ENCODE results near the gene PTK6. TPM values are rescaled to one million over a fixed set of nuclear protein-coding genes. Genes with fewer than 3 reads are reported as not detected.
A peak's percentile ranks its signal among the peaks of the same experiment; 100 is the strongest.

Gene PTK6
- total RNA-seq, 4 donors from 2014 or later, result 0.11 TPM; not detected in 3

DNA sequence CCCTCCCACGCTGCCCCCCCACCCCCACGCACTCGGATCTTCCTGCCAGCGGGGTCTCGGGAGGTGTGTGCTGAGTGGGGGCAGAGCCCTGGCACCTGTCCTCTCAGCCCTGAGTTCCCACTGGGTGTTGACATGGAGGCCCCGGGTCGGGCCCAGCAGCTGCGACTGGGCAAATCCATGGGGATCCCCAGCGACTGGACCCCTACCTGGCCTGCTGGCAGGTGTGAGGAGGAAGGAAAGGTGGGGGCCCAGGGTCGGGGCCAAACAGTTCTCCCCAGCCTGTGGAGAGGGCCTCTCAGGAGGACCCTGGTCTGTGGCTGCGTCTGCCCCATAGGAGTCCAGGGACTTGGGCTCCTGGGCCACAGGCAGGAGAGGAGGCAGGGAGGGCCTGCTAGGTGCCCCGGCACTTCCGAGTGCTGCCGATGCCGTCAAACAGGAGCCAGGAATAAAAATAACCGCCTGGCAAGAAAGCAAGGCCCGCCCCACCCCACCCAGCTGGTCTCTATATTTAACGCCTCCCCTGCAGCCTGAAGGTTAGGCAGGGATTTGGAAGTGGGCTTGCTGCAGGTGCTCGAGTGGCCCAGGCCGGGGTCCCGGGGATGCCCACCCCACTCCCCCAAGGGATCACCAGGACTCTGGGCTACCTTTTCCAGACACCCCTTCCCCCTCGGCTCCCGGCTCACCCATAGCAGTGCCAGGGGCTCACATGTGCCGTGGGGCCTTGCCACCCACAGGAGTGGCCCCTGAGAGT, 36.9 kb downstream of the PTK6 start:
- intact Hi-C loops (cut with DNase I), result no loop called here
- DNase-seq, result no peak
- Histone ChIP-seq H3K9me3 (no peaks in the 10 kb centered on the region), H3K36me3 (no peaks in the 10 kb centered on the region), H3K4me3 (replicated peaks in 1 of 3) (no peak overlapping the region), H3K27me3 (peaks cover 12% of the 10 kb centered on the region), H3K4me1 (peaks cover 0 to 16% of the 10 kb centered on the region in 2 donors), H3K27ac (no peak overlapping the region)
- TF ChIP-seq, protein P1, sequence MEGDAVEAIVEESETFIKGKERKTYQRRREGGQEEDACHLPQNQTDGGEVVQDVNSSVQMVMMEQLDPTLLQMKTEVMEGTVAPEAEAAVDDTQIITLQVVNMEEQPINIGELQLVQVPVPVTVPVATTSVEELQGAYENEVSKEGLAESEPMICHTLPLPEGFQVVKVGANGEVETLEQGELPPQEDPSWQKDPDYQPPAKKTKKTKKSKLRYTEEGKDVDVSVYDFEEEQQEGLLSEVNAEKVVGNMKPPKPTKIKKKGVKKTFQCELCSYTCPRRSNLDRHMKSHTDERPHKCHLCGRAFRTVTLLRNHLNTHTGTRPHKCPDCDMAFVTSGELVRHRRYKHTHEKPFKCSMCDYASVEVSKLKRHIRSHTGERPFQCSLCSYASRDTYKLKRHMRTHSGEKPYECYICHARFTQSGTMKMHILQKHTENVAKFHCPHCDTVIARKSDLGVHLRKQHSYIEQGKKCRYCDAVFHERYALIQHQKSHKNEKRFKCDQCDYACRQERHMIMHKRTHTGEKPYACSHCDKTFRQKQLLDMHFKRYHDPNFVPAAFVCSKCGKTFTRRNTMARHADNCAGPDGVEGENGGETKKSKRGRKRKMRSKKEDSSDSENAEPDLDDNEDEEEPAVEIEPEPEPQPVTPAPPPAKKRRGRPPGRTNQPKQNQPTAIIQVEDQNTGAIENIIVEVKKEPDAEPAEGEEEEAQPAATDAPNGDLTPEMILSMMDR (IDR thresholded peaks at IDR 0.05), result no peak
- TF ChIP-seq POLR2A (IDR thresholded peaks at IDR 0.05), result no peak
- WGBS, 2 donors, result 65 to 78% methylated on average over 4 to 20 of the region's 24 CpGs

DNA sequence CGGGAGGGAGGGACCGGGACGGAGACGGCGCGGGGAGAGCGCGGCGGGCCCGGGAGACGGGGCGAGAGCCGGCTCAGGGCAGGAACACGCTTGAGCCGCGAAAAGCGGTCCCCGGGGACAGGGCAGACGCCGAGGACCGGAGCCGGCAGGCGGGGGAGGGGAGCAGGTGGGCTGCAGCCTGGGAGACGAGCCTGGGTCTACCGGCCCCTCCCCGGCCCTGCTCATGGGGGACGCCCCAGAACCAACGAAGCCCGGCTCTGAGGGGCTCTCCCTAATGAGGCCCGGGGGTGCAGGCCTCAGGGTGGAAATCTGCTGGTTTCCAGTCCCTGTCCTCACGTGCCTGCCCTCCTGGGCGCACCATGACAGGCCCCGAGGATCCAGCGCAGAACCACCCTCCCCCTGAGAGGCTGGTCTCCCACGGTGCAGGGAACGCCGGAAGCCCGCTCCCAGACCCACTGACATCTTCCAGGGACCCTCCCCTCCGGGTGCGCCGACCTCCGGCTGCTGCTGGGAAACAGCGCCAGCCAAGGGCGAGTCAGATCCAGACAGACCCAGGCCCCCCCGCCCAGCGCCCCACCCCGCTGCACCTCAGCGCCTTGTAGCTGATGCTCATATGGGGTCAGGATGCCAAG, 37.7 kb downstream of the PTK6 start:
- no peak for DNase-seq
- Histone ChIP-seq H3K4me3 (replicated peaks in 1 of 3) (peak overlapping the region in 1 of 3 donors; percentile 17), H3K36me3 (no peaks in the 10 kb centered on the region), H3K4me1 (peaks cover 0 to 16% of the 10 kb centered on the region in 2 donors), H3K27me3 (peaks cover 12% of the 10 kb centered on the region), H3K9me3 (no peaks in the 10 kb centered on the region), H3K27ac (no peak overlapping the region)
- intact Hi-C loops (cut with DNase I), result loop anchor here (5.0 kb wide), 1 partner anchor 473 kb away; no protein-coding TSS in a partner anchor
- no peak for TF ChIP-seq POLR2A (IDR thresholded peaks at IDR 0.05)
- TF ChIP-seq, protein P1 (IDR thresholded peaks at IDR 0.05), result no peak
- 11 to 23% methylated on average over 5 to 13 of the region's 48 CpGs for WGBS, 2 donors

DNA sequence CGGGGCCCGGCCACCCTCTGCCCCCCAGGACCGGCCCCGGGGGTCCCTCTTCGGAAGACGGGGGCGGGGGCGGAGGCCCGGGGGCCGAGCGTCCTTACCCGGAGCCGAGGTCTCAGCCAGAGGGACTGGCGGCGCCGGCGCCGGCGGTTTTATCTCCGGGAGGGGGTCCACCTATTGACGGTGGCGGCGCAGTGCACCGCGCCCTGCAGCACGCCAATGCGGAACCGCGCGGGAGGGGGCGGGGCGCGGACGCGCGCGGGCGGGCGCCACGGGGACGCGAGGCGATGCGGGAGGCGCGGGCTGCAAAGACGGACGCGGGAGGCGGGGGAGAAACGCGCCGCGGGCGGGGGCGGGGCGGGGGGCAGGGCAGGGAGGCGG, 38.2 kb downstream of the PTK6 start, which contains the start of gene EEF1A2:
EEF1A2 (minus strand) TSS at position 124 of the 378 bp plus-strand sequence. CDS start 1,320 bp downstream, outside the sequence.
- no peaks in the 10 kb centered on the region for H3K9me3 ChIP-seq
- peaks cover 12% of the 10 kb centered on the region for H3K27me3 ChIP-seq
- no peak for TF ChIP-seq POLR2A (IDR thresholded peaks at IDR 0.05)
- TF ChIP-seq, protein P1 (IDR thresholded peaks at IDR 0.05), result no peak
- H3K4me3 ChIP-seq (replicated peaks in 1 of 3), result peak within 1 kb of the TSS in 1 of 3 donors; percentile 17
- DNase-seq, result no peak
- no peaks in the 10 kb centered on the region for H3K36me3 ChIP-seq
- H3K4me1 ChIP-seq, result peaks cover 0 to 16% of the 10 kb centered on the region in 2 donors
- intact Hi-C loops (cut with DNase I), result loop anchor here (5.0 kb wide), 1 partner anchor 473 kb away; no protein-coding TSS in a partner anchor
- no peak within 1 kb of the TSS for H3K27ac ChIP-seq
- WGBS, 2 donors, result no CpG with 5 or more reads among the region's 58 CpGs

DNA sequence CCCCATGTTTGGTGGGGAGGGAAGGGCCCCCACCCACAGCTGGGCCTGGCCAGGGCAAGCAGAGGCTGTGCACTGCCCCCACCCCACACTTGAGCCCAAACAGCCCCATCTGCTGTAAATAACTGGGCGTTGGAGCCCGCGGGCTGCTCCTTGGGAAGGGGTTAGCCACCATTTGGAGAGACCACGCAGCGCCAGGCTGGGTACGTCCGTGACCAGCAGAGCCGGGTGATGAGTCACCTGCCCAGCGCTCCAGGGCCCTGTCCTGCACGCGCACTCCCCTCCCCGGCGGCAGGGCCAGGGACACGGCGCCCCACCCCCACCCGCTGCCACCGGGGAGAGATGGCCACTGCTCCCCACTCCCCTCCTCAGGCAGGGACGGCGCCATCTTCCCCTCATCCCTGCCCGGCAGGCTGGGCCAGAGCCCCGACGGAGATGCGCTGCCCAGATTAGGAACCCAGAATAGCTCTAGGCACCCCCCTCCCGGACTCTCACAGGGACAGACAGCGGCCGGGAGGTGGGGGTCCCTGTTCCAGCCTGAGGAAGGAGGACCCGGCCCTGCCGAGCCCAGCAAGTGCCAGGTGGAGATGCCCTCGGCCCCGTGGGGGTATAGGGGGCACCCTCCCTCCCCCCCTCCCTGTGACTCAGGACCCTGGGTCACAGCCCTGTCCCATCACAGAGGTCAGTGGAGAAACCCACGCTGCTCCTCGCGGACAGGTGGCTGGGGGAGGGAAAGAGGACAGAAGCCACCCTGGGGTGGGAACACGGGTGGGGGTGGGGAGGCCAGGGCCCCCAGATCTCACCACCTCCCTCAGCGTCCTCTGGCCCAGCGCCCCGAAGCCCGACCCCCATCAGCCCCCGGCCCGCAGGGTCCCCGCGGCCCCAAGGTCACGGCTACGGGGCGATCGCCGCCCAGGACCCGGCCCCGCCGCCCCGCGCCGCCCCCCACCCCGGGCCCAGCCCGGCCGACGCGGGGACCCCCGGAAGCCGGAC, 38.9 kb downstream of the PTK6 start:
- Histone ChIP-seq H3K4me1 (peaks cover 0 to 16% of the 10 kb centered on the region in 2 donors), H3K27me3 (peaks cover 12% of the 10 kb centered on the region)
- TF ChIP-seq, protein P1 (IDR thresholded peaks at IDR 0.05), result no peak
- TF ChIP-seq POLR2A (IDR thresholded peaks at IDR 0.05), result no peak

More for the DNA sequence above, 38.9 kb downstream of the PTK6 start:
- no peak overlapping the region for H3K27ac ChIP-seq
- H3K9me3 ChIP-seq, result no peaks in the 10 kb centered on the region
- peak; percentile 41 to 44 for DNase-seq
- peak overlapping the region in 1 of 3 donors; percentile 17 for H3K4me3 ChIP-seq (replicated peaks in 1 of 3)
- WGBS, 2 donors, result 7 to 28% methylated on average over 5 to 12 of the region's 60 CpGs
- H3K36me3 ChIP-seq, result no peaks in the 10 kb centered on the region
- intact Hi-C loops (cut with DNase I), result loop anchor here (5.0 kb wide), 1 partner anchor 474 kb away; no protein-coding TSS in a partner anchor
